Measurements from ENCODE around the gene GNPDA2.

GNPDA2 gene

GRCh38 chr4:44678094-44679041, 48.0 kb downstream of the GNPDA2 start, which contains the start of gene GUF1:
Gene GUF1 (plus strand): TSS chr4:44678420. CDS start chr4:44678623, 203 bp downstream.
- DNase-seq: peak; percentile 86

GRCh38 chr4:44675366-44675765, 51.0 kb downstream of the GNPDA2 start:
- DNase-seq: no peak

DNA sequence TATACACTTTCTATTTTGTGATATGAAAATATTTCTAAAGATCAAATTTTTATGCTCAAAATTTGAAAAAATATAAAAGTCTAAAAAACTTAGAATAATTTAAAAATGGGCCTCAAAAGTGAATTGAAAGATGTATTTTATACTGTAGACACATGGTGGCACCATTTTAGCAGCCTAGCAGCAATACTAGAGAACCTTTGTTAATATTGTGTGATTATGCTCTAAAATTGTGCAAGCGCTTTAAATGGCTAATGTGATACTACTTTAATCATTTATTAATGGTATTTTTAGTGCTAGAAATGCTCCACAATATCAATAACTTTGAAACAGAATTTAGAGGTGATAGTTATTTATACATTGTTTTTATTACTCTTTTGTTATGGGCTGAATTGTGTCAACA, 51.9 kb downstream of the GNPDA2 start:
- DNase-seq: no peak

DNA sequence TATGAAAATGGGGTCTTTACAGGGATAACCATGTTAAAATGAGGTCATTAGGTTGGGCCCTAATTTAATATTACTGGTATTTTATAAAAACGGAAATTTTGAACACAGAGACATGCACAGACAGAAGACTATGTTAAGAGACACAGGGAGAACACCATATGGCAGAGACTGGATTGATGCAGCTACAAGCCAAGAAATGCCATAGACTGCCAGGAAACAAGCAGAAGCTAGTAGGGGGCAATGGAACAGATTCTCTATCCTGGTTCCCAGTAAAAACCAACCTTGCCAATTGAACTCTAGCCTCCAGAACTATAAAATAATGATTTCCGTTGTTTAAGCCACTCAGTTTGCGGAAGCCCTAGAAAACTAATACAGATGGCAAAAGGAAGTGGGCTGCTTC, 54.7 kb downstream of the GNPDA2 start:
- no peak for DNase-seq

DNA sequence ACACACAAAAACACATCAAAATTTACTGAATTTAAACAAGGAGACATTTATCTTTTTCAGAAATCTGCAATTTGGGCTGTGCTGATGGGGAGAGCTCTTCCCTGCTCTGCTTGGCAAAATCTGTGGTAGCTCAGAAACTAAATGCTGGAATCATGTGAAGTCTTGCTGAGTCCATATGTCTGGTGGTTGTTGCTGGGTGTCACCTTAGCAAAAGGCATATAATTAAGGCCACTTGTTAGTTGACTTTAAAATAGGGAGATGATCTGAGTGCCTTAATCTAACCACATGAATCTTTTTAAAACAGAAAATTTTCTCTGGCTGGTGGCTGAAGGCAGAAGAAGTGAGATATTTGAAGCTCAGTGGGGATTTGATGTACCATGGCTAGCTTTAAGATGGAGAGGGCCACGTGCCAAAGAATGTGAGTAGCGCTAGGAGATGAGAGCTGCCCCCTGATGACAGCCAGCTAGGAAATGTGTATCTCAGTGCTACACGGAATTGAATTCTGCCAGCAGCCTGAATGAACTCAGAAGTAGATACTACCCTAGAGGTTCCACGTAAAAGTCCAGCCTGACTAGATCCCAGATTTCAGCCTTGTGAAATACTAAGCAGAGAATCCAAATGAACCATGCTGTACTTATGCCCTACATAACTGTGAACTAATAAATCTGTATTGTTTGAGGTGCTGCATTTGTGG, 55.7 kb downstream of the GNPDA2 start:
- no peak for DNase-seq

DNA sequence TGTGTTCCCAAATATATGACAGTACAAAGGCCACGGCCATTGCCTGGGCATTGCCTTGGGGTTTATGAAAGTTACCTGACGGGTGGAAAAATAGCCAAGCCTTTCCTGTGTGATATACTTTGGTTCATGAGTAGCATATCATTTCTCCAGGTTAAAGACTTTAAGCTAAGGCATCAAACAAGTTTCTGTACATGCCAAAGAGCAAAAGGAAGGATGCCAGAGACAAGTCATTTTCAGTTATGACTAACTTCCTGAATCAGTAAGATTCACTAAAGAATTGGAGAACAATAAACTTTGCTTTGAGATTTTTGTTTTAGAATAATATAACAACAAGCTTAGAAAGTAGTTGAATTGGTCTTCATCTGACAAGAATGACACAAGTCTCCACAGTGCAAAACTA, 57.8 kb downstream of the GNPDA2 start:
- DNase-seq: no peak

GRCh38 chr4:44663539-44664263, 62.7 kb downstream of the GNPDA2 start:
- no peak for DNase-seq

GRCh38 chr4:44662623-44663005, 63.7 kb downstream of the GNPDA2 start:
- no peak for DNase-seq

GRCh38 chr4:44661940-44662622, 64.3 kb downstream of the GNPDA2 start:
- no peak for DNase-seq

DNA sequence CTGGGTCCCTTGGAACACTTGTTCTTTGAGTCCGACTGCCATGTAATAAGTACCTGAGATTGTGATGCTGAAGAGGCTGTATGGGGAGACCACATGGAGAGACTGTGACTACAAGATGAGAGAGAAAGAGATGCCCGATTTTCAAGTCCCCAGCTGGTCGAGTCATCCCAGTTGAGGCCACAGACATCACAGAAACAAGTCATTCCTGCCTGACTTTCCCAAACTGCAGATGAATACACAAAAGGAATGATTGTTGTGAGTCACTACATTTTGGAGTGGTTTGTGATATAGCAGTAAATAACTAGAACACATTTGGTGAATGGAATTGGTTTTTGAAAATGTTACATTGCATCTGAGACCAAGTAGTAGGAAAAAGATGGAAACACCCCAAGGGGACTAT, 66.0 kb downstream of the GNPDA2 start:
- DNase-seq: no peak

GRCh38 chr4:44652002-44652401, 74.4 kb downstream of the GNPDA2 start:
- no peak for DNase-seq
